ENCODE measurements around the gene ASRGL1.
A peak's percentile ranks its signal among the peaks of the same experiment; 100 is the strongest.
"Not testable (repeated sequence)": the region's sequence is repeated elsewhere in the genome, so short reads cannot be mapped to it uniquely, and the experiment has no call there.

The ASRGL1 gene

GRCh38 chr11:62353841-62354240 is 16.6 kb downstream of the ASRGL1 start:
- DNase-seq: no peak

GRCh38 chr11:62358273-62358672 is 21.0 kb downstream of the ASRGL1 start:
- no peak for DNase-seq

GRCh38 chr11:62359475-62359874 is 22.2 kb downstream of the ASRGL1 start:
- DNase-seq: no peak

- DNase-seq: no peak
Observed at GRCh38 chr11:62360685-62361084, 23.4 kb downstream of the ASRGL1 start.

- DNase-seq: peak; percentile 84
Observed at GRCh38 chr11:62368861-62369477, 31.7 kb downstream of the ASRGL1 start.

GRCh38 chr11:62370743-62371440 is 33.6 kb downstream of the ASRGL1 start:
- peak; percentile 72 for DNase-seq

- no peak for DNase-seq
Observed at GRCh38 chr11:62372871-62373270, 35.6 kb downstream of the ASRGL1 start.

- no peak for DNase-seq
Observed at GRCh38 chr11:62373464-62374119, 36.3 kb downstream of the ASRGL1 start.

GRCh38 chr11:62374801-62375200 is 37.6 kb downstream of the ASRGL1 start:
- no peak for DNase-seq

- DNase-seq: peak; percentile 87
Observed at GRCh38 chr11:62378459-62379063, 41.3 kb downstream of the ASRGL1 start.

- not testable (repeated sequence) for DNase-seq
Observed at GRCh38 chr11:62379586-62379985, 42.3 kb downstream of the ASRGL1 start.

- DNase-seq: peak; percentile 89
Observed at GRCh38 chr11:62380821-62381245, 43.6 kb downstream of the ASRGL1 start.

GRCh38 chr11:62383822-62384221 is 46.6 kb downstream of the ASRGL1 start:
- DNase-seq: no peak

- DNase-seq: peak; percentile 29
Observed at GRCh38 chr11:62386083-62386482, 48.8 kb downstream of the ASRGL1 start.

- no peak for DNase-seq
Observed at GRCh38 chr11:62387381-62387780, 50.1 kb downstream of the ASRGL1 start.

GRCh38 chr11:62388999-62389398 is 51.8 kb downstream of the ASRGL1 start:
- no peak for DNase-seq

GRCh38 chr11:62390237-62390636 is 53.0 kb downstream of the ASRGL1 start:
- DNase-seq: no peak

GRCh38 chr11:62390722-62391121 is 53.5 kb downstream of the ASRGL1 start:
- DNase-seq: peak; percentile 36

GRCh38 chr11:62391642-62392425 is 54.6 kb downstream of the ASRGL1 start:
- DNase-seq: no peak

- DNase-seq: no peak
Observed at GRCh38 chr11:62392506-62392905, 55.3 kb downstream of the ASRGL1 start.

GRCh38 chr11:62393061-62393611 is 55.9 kb downstream of the ASRGL1 start:
- DNase-seq: peak; percentile 68

- DNase-seq: peak; percentile 25
Observed at GRCh38 chr11:62393735-62394134, 56.5 kb downstream of the ASRGL1 start.
